SH-SY5Y (cell line): ENCODE results near the gene IPO13.

Source experiments
- GATA2 ChIP-seq: IDR thresholded peaks from 2 replicates; pipeline ENCODE4 v1.6.1; 2011; ENCODE audit warnings: mild to moderate bottlenecking, low read depth, low read length
- GATA3 ChIP-seq: IDR thresholded peaks from 2 replicates; pipeline ENCODE4 v1.6.1; 2011; ENCODE audit warnings: low read depth, mild to moderate bottlenecking, low read length, moderate library complexity

DNA sequence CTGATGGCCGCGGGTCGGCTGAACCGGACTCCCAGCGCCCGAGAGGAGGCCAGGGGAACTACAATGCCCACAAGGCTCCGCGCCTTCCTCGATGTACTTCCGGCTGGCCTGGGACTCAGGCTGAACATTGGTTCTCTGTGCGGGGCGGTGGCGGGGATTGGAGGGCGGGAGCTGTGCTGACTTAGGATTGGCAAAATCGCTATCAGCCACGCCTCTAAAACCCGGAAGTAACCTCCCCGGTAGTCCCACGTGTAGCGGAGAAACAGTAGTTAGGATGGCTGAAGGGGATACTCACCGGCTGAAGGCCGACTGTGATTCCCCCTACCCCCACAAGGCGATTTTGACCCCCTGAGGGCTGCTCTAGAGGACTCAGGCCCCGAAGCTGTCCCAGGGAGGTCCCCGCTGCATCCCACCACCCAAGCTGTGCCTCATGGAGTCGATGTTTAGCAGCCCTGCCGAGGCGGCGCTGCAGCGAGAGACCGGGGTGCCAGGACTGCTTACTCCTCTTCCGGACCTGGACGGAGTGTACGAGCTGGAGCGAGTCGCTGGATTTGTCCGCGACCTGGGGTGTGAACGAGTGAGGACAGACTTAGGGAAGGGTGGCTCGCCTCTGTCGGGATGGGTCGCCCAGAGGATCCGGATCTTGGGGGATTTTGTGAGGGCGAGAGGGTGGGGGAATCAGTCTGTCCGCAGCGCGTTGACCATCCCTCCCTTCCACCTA, 23.2 kb downstream of the IPO13 start, which contains the start of gene DPH2:
- TF ChIP-seq GATA2: no peak
- no peak for TF ChIP-seq GATA3
